ENCODE measurements around the gene TRIB2.

DNA sequence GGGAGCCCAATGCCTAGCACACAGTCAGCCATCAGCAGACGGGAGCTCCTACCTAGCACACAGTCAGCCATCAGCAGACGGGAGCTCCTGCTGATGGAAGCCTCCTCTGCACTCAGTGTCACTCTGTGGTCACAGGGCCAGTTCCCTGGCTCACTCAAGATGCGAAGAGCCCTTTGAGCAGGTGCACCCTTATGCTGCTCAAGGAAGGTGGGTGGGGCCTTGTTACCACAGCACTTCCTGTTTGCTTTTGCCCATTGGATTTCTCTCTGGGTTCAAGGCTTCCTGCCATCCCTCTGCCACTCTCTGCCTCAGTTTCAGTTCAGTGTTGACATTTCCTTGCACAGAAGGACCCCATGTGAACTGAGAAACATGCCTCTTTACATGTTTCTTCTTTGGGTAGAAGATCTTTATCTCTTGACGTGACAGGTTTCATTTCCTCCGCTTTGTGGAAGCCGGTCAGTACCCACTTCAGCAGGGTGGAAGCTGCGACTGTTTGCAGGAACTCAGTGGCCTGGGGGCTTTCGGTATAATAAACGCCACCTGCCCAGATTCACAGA lies 11.6 kb downstream of the TRIB2 start:
- TF ChIP-seq, protein P1, sequence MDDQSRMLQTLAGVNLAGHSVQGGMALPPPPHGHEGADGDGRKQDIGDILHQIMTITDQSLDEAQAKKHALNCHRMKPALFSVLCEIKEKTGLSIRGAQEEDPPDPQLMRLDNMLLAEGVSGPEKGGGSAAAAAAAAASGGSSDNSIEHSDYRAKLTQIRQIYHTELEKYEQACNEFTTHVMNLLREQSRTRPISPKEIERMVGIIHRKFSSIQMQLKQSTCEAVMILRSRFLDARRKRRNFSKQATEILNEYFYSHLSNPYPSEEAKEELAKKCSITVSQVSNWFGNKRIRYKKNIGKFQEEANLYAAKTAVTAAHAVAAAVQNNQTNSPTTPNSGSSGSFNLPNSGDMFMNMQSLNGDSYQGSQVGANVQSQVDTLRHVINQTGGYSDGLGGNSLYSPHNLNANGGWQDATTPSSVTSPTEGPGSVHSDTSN (IDR thresholded peaks at IDR 0.05) = no peak
- TF ChIP-seq, protein P2, sequence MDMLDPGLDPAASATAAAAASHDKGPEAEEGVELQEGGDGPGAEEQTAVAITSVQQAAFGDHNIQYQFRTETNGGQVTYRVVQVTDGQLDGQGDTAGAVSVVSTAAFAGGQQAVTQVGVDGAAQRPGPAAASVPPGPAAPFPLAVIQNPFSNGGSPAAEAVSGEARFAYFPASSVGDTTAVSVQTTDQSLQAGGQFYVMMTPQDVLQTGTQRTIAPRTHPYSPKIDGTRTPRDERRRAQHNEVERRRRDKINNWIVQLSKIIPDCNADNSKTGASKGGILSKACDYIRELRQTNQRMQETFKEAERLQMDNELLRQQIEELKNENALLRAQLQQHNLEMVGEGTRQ (IDR thresholded peaks at IDR 0.05; ENCODE audit: borderline replicate concordance, low read depth, low read length) = no peak
- TF ChIP-seq, protein P3, sequence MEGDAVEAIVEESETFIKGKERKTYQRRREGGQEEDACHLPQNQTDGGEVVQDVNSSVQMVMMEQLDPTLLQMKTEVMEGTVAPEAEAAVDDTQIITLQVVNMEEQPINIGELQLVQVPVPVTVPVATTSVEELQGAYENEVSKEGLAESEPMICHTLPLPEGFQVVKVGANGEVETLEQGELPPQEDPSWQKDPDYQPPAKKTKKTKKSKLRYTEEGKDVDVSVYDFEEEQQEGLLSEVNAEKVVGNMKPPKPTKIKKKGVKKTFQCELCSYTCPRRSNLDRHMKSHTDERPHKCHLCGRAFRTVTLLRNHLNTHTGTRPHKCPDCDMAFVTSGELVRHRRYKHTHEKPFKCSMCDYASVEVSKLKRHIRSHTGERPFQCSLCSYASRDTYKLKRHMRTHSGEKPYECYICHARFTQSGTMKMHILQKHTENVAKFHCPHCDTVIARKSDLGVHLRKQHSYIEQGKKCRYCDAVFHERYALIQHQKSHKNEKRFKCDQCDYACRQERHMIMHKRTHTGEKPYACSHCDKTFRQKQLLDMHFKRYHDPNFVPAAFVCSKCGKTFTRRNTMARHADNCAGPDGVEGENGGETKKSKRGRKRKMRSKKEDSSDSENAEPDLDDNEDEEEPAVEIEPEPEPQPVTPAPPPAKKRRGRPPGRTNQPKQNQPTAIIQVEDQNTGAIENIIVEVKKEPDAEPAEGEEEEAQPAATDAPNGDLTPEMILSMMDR (IDR thresholded peaks at IDR 0.05) = no peak
- TF ChIP-seq EZH2phosphoT487 (IDR thresholded peaks at IDR 0.05; ENCODE audit: borderline replicate concordance, low read depth) (no peak), POLR2AphosphoS5 (IDR thresholded peaks at IDR 0.05; ENCODE audit: low read depth, low read length) (no peak), RCOR1 (IDR thresholded peaks at IDR 0.05; ENCODE audit: low read length) (no peak), YY1 (IDR thresholded peaks at IDR 0.05; ENCODE audit: low read depth) (no peak), TAF1 (IDR thresholded peaks at IDR 0.05; ENCODE audit: borderline replicate concordance, low read depth, low read length) (no peak), GABPA (IDR thresholded peaks at IDR 0.05; ENCODE audit: low read depth) (no peak), NFIC (IDR thresholded peaks at IDR 0.05; ENCODE audit: borderline replicate concordance) (no peak), TEAD4 (IDR thresholded peaks at IDR 0.05; ENCODE audit: borderline replicate concordance, insufficient read depth) (no peak), SIN3A (IDR thresholded peaks at IDR 0.05; ENCODE audit: borderline replicate concordance, low read depth, low read length) (no peak)
- TF ChIP-seq, protein P4, sequence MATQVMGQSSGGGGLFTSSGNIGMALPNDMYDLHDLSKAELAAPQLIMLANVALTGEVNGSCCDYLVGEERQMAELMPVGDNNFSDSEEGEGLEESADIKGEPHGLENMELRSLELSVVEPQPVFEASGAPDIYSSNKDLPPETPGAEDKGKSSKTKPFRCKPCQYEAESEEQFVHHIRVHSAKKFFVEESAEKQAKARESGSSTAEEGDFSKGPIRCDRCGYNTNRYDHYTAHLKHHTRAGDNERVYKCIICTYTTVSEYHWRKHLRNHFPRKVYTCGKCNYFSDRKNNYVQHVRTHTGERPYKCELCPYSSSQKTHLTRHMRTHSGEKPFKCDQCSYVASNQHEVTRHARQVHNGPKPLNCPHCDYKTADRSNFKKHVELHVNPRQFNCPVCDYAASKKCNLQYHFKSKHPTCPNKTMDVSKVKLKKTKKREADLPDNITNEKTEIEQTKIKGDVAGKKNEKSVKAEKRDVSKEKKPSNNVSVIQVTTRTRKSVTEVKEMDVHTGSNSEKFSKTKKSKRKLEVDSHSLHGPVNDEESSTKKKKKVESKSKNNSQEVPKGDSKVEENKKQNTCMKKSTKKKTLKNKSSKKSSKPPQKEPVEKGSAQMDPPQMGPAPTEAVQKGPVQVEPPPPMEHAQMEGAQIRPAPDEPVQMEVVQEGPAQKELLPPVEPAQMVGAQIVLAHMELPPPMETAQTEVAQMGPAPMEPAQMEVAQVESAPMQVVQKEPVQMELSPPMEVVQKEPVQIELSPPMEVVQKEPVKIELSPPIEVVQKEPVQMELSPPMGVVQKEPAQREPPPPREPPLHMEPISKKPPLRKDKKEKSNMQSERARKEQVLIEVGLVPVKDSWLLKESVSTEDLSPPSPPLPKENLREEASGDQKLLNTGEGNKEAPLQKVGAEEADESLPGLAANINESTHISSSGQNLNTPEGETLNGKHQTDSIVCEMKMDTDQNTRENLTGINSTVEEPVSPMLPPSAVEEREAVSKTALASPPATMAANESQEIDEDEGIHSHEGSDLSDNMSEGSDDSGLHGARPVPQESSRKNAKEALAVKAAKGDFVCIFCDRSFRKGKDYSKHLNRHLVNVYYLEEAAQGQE (IDR thresholded peaks at IDR 0.05; ENCODE audit: low read depth, low read length) = no peak
- TF ChIP-seq, protein P5, sequence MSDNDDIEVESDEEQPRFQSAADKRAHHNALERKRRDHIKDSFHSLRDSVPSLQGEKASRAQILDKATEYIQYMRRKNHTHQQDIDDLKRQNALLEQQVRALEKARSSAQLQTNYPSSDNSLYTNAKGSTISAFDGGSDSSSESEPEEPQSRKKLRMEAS (IDR thresholded peaks at IDR 0.05; ENCODE audit: low read depth) = no peak
